HEK293 (cell line): ENCODE results near the gene CFC1.
"Not testable (repeated sequence)": the region's sequence is repeated elsewhere in the genome, so short reads cannot be mapped to it uniquely, and the experiment has no call there.

Source experiments
- ATF2 ChIP-seq: fragments of 450-650 bp; formaldehyde crosslinking; IDR thresholded peaks from 2 replicates; pipeline ENCODE4 v1.5.1; 2016; ENCODE audit warnings: missing biosample characterization, missing genetic modification characterization, low read depth
- CTCF ChIP-seq: fragments of 450-650 bp; formaldehyde crosslinking; IDR thresholded peaks from 2 replicates; pipeline ENCODE4 v1.5.1; 2016; ENCODE audit warnings: missing biosample characterization, missing genetic modification characterization
- GLIS1 ChIP-seq: fragments of 450-650 bp; formaldehyde crosslinking; IDR thresholded peaks from 2 replicates; pipeline ENCODE4 v1.5.1; 2016; ENCODE audit warnings: missing biosample characterization, missing genetic modification characterization
- PRDM2 ChIP-seq: fragments of 450-650 bp; formaldehyde crosslinking; IDR thresholded peaks from 2 replicates; pipeline ENCODE4 v1.5.1; 2016; ENCODE audit warnings: missing biosample characterization, missing genetic modification characterization, borderline replicate concordance
- REST ChIP-seq: fragments of 450-650 bp; formaldehyde crosslinking; IDR thresholded peaks from 2 replicates; pipeline ENCODE4 v1.5.1; 2016; ENCODE audit warnings: missing biosample characterization, missing genetic modification characterization
- SALL2 ChIP-seq: fragments of 450-650 bp; formaldehyde crosslinking; IDR thresholded peaks from 2 replicates; pipeline ENCODE4 v1.5.0; 2017; ENCODE audit warnings: missing biosample characterization, mild to moderate bottlenecking, missing genetic modification characterization, borderline replicate concordance
- ZBTB17 ChIP-seq: fragments of 450-650 bp; formaldehyde crosslinking; IDR thresholded peaks from 2 replicates; pipeline ENCODE4 v1.5.1; 2016; ENCODE audit warnings: missing biosample characterization, missing genetic modification characterization
- ZFP37 ChIP-seq: fragments of 450-650 bp; formaldehyde crosslinking; IDR thresholded peaks from 2 replicates; pipeline ENCODE4 v1.5.1; 2016; ENCODE audit warnings: missing biosample characterization, missing genetic modification characterization
- ZNF174 ChIP-seq: fragments of 450-650 bp; formaldehyde crosslinking; IDR thresholded peaks from 2 replicates; pipeline ENCODE4 v1.5.0; 2017; ENCODE audit warnings: missing biosample characterization, mild to moderate bottlenecking, missing genetic modification characterization
- ZNF645 ChIP-seq: fragments of 450-650 bp; formaldehyde crosslinking; IDR thresholded peaks from 2 replicates; pipeline ENCODE4; 2016; ENCODE audit warnings: missing biosample characterization, missing genetic modification characterization

GRCh38 chr2:130556441-130556840, 42.9 kb downstream of the CFC1 start:
- not testable (repeated sequence) for TF ChIP-seq ZNF645 (tag by site-specific recombination); SALL2 (tag by site-specific recombination); ZBTB17 (tag by site-specific recombination); CTCF (tag by site-specific recombination); PRDM2; ZFP37 (tag by site-specific recombination); ZNF174; ATF2; REST (tag by site-specific recombination); GLIS1 (tag by site-specific recombination)
